IPS DF 6.9 (cell line): ENCODE measurements around the gene PDE6B.

Source experiments
- DNase-seq: peaks from one replicate; pipeline ENCODE4 v3.0.0-alpha.2; 2013; ENCODE audit warnings: low read depth, low spot score
- H3K27ac ChIP-seq: one replicate; pipeline ENCODE4 v1.5.1; 2013; ENCODE audit warnings: low read length, control low read depth
- H3K27me3 ChIP-seq: 2 replicates; pipeline ENCODE4 v1.6.1; 2013; ENCODE audit warnings: mild to moderate bottlenecking, low read length; ENCODE audit not compliant: control insufficient read depth, insufficient read depth
- H3K36me3 ChIP-seq: 2 replicates; pipeline ENCODE4 v1.6.1; 2013; ENCODE audit warnings: low read length; ENCODE audit not compliant: control insufficient read depth, insufficient read depth
- H3K4me1 ChIP-seq: 2 replicates; pipeline ENCODE4 v1.6.1; 2013; ENCODE audit warnings: low read length; ENCODE audit not compliant: control insufficient read depth, insufficient read depth
- H3K4me3 ChIP-seq: 2 replicates; pipeline ENCODE4 v1.5.1; 2013; ENCODE audit warnings: mild to moderate bottlenecking, low read length
- H3K9me3 ChIP-seq: 2 replicates; pipeline ENCODE4 v1.6.1; 2013; ENCODE audit warnings: low read length, inconsistent platforms; ENCODE audit not compliant: control insufficient read depth, insufficient read depth
- WGBS: extraction: QIAGEN DNeasy Blood & Tissue Kit; methylation state at CpG from one replicate; pipeline ENCODE4 v1.1.7; 2013; ENCODE audit warnings: mixed read lengths, missing lambda C conversion rate; ENCODE audit not compliant: insufficient read length, insufficient coverage; 5-methylcytosine and 5-hydroxymethylcytosine counted together

The PDE6B gene

DNA sequence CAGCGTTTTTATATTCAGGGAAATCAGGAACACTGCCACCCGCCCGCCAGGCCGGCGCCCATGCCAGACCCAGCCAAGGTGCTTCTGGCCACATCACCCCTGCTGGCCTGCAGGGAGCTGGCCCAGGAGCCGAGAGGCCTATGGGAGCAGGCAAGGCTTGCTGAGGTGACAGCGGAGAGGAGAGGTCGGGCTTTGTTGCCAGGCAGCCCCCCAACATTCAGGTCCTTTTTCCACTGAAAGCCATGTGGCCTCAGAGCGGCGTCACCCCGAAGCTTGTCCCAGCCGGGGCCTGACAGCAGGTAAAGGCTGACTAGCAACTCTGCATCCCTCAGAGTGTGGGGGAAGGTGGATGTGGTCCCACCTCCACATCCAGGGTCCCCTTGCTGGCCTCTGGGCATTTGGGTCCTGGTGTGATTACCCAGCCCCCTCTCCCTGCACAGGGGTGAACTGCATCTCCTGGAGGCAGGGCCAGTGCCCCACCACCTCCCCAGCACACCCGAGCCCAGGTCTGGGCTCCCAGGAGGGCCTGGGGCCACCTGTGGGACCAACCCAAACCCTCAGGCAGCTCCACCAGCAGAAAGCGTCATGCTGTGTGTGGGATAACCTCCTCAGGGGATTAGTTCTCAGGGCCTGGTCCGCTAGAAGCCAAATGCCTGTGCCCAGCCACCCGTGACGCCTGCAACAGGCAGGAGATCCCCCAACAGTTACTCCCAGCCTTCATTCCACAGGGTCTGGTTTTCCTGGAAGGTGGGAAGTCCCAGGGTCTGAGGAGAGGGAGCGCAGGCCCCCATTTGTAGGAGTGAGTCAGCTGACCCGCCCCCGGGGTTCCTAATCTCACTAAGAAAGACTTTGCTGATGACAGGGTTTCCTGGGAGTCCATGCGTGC, at the start of gene PDE6B:
Gene PDE6B (plus strand): TSS at position 869 of the 886 bp plus-strand sequence. CDS start 54 bp downstream, outside the sequence.
- H3K36me3 ChIP-seq, result no peaks in the 10 kb centered on the region
- H3K9me3 ChIP-seq, result no peaks in the 10 kb centered on the region
- H3K4me1 ChIP-seq, result peaks cover 11% of the 10 kb centered on the region
- H3K4me3 ChIP-seq, result no peak within 1 kb of the TSS
- WGBS, result no CpG with 5 or more reads among the region's 21 CpGs
- DNase-seq, result no peak
- no peak within 1 kb of the TSS for H3K27ac ChIP-seq
- H3K27me3 ChIP-seq, result no peaks in the 10 kb centered on the region

DNA sequence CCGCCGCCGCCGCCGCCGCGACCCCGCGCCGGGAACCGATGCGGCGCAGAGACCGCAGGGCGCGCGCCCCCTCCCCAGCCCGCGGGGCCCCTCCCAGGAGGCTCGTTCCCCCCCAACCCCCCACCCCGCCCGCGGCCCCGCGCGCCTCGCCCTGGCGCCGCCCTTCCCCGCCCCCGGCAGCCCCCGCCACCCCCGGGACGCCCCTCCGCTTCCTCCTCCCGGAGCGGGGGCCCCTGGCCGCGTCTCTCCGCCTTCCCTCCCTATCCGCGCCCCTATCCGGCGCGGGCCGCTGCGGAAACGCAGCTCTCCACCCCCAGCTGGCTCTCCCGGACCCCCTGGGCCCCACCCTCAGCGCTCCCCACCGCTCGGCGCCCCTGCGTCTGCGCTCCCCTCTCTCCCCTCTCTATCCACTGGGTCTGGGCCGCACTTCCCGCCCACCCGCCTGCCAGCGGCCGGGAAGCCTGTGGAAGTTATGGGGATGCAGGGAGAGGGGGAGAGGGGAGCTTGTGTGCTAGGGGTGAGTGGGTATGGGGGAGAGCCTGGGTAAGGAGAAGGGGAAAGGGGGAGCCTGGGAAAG, 49.0 kb upstream of the PDE6B start, which contains the start of gene TMEM271:
Gene TMEM271 (minus strand): TSS at position 51 of the 577 bp plus-strand sequence. CDS start 233 bp downstream, outside the sequence.
- no peak within 1 kb of the TSS for H3K27ac ChIP-seq
- no CpG with 5 or more reads among the region's 60 CpGs for WGBS
- H3K9me3 ChIP-seq, result no peaks in the 10 kb centered on the region
- no peak for DNase-seq
- peak within 1 kb of the TSS; percentile 46; the same call in 1 of the 2 replicates for H3K4me3 ChIP-seq
- peaks cover 48% of the 10 kb centered on the region for H3K27me3 ChIP-seq
- no peaks in the 10 kb centered on the region for H3K36me3 ChIP-seq
- peaks cover 6% of the 10 kb centered on the region for H3K4me1 ChIP-seq

DNA sequence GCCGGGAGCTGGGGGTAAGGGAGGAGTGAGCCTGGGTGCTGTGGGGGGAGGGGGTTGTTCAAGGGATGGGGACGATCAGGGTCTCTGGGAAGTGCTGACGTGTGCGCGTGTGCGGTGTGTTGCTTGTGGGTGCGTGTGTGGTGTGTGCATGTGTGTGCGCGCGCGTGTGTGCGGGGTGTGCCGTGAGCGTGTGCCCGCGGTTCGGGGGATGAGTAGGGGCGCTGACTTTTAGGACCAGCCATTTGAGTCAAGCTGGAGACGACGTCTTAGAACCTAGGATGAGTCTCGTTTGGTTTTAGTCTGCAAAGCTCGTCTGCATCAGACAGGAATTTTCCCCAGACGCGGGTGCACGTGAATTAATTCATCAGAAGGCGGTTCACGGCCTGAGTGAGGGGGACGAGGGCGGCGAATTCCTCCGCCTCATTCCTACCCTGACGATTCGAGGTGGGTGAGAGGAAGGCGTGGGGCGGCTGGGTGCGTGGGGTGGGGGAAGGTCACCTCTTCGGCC, 48.3 kb upstream of the PDE6B start:
- no peak overlapping the region for H3K27ac ChIP-seq
- H3K4me1 ChIP-seq, result peaks cover 6% of the 10 kb centered on the region
- no peak for DNase-seq
- H3K36me3 ChIP-seq, result no peaks in the 10 kb centered on the region
- peaks cover 48% of the 10 kb centered on the region for H3K27me3 ChIP-seq
- H3K9me3 ChIP-seq, result no peaks in the 10 kb centered on the region
- H3K4me3 ChIP-seq, result peak overlapping the region; percentile 40; the same call in 1 of the 2 replicates
- WGBS, result no CpG with 5 or more reads among the region's 37 CpGs

DNA sequence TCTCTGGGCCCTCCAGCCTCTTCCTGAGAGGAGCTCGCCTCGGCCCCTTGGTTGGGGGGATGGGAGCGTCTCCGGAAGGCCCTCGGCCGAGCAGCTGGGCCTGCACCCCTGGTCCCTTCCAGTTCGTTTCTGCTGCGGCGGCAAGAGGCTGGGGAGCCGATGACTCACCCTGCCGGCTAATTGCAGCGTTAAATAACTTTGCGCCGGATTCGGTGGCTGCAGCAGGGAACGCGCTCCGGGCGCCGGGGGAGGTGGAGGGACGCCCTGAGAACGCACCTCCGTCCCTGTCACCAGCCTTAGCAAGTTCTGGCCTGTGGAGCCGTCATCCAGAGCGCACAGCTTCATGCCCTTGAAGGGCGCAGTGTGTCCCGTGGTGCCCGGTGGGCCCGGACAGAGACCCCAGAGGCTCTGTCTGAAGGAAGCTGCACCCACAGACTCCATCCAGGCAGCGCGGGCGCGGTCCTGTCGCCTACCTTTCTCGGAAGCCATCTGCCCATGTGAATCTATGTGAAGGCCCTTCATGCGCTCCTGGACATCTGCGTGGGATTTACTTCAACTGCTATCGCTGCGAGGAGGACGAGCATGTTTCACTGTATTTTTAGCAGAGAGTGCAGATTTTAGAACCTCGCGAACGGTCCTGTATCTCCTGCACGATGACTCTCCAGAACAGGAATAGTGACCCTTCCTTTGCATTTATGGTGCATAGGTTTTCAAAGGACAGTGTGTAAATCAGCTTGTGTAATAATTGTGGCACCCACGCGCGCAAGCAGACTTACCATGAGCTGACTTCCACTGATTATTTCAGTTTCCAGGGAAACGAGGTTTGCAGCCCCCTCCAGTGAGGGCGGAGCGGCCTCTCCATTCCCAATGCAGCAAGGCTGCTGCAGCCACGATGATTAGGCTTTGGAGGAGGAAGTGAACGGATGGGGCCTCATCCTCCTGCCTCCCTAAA, 47.6 kb upstream of the PDE6B start:
- no peaks in the 10 kb centered on the region for H3K36me3 ChIP-seq
- peaks cover 6% of the 10 kb centered on the region for H3K4me1 ChIP-seq
- no peak overlapping the region for H3K27ac ChIP-seq
- peaks cover 46% of the 10 kb centered on the region for H3K27me3 ChIP-seq
- no peak for DNase-seq
- H3K9me3 ChIP-seq, result no peaks in the 10 kb centered on the region
- peak overlapping the region; percentile 40; the same call in 1 of the 2 replicates for H3K4me3 ChIP-seq
- WGBS, result no CpG with 5 or more reads among the region's 52 CpGs

DNA sequence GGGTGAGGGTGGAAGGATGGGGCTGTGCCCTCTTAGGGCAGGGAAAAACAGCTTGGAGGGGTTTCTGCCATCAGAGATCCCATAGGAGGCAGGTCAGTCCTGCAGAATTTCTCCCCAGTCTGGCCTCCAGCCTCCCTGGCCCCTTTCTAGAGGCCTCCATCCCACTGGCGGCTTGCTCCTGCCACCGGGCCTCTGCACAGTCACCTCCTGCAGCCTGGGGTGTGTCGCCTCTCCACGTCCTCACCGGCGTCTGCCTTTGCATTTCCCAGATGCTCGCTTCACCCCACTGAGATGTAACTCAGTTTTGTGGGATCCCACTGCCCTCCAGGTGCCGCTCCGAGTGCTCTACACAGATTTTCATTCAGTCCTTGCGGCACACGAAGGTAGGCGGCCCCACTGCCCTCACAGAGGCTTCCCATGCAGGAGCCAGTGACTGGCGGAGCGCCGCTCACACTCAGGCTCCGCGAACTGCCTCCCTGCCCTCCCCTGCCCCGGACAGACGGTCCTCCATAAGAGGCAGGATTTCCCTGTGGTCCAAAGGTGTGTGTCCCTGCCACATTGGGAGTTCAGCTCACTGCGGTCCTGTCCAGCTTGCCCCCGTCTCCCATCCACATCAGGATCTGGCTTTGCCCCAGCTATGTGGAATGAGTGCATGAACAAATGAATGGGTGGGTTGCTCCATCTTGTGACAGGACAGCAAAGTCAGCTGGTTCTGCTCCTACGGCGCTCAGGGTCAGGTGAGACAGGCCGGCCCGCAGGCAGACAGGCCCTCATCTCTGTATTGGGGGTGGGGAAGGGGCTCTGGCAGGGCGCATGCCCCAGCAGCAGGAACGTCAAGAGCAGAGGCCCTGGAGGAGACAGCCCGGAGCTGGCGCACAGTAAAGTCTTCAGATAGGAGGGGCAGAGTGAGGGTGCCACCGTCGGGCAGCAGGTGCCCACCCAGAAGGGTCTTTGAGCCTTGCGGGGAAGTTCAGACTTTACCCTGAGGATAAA, 46.6 kb upstream of the PDE6B start:
- Histone ChIP-seq H3K9me3 (no peaks in the 10 kb centered on the region), H3K4me1 (peaks cover 6% of the 10 kb centered on the region), H3K4me3 (no peak overlapping the region), H3K27me3 (peaks cover 37% of the 10 kb centered on the region), H3K27ac (no peak overlapping the region), H3K36me3 (no peaks in the 10 kb centered on the region)
- DNase-seq, result no peak
- WGBS, result no CpG with 5 or more reads among the region's 32 CpGs

DNA sequence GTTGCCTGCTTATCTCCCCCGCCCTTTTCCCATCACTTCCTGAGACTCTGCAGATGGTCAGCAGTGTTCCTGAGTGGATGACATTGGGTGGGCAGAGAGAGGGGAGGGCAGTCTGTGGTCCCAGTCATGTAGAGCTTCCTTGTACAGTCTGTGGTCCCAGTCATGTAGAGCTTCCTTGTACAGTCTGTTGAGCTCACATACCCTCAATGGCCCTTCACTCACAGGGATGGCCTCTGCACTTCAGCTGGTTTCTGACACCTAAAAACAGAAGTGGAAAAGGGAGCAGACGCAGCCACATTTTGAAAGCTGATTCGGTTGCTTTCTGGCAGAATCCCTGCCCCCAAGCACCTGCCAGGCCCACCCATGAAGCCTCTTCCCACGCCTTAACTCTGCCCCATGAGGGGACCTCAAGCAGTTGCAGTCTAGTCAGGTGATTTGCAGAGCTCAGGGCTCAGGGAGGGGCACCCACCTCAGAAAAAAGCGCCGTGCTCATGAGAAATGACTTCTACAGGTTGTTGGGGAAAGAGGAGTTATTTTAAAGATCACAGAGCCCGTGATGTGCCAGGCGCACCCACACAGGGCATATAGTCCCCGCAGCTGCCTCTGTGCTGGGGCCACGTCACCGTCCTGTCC, 45.7 kb upstream of the PDE6B start:
- Histone ChIP-seq H3K27me3 (peaks cover 29% of the 10 kb centered on the region), H3K4me3 (no peak overlapping the region), H3K9me3 (no peaks in the 10 kb centered on the region), H3K27ac (no peak overlapping the region), H3K36me3 (no peaks in the 10 kb centered on the region), H3K4me1 (peaks cover 6% of the 10 kb centered on the region)
- DNase-seq, result no peak
- no CpG with 5 or more reads among the region's 11 CpGs for WGBS

DNA sequence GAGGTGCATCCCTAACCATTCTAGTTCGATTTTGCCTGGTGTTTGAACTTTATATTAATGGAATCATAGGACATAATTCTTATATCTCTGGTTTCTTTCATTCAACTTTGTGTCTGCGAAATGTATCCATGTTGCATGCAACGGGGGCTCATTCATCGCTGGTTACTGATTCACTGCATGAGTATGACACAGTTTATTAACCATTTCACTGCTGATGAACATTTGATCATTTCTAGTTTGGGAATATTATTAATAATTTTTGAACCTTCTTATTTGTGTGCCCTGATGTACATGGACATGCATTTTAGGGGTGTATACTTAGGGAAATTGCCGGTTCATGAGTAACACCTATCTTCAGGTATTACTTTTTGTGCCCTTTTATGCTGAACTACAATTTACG, 44.2 kb upstream of the PDE6B start:
- DNase-seq, result no peak
- Histone ChIP-seq H3K27me3 (peaks cover 25% of the 10 kb centered on the region), H3K4me3 (no peak overlapping the region), H3K4me1 (peaks cover 6% of the 10 kb centered on the region), H3K9me3 (no peaks in the 10 kb centered on the region), H3K27ac (no peak overlapping the region), H3K36me3 (no peaks in the 10 kb centered on the region)
- WGBS, result no CpG with 5 or more reads among the region's 6 CpGs

DNA sequence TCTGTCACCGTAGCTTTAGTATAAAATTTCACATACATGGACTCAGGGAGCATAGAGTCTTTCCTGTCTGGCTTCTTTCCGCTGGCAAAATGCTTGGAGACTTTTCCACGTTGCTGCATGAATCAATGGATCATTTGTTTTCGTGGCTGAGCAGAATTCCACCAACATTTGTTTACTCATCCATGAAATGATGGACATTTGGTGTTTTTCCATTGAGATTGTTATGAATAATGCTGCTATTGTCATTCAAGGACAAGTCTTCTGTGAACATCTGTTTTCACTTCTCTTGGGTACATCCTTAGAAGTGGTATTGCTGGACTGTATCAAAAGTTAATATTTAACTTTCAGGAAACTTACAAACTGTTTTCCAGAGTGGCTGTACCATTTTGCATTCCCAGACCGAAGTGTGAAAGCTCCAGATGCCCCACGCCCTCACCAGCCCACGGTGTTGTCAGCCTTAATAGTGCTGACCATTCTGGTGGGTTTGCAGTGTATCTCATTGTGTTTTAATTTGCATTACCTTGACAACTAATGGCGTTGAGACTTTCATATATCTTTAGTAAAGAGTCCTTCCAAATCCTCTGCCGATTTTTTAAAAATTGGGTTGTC, 43.5 kb upstream of the PDE6B start:
- no peaks in the 10 kb centered on the region for H3K9me3 ChIP-seq
- H3K27ac ChIP-seq, result no peak overlapping the region
- no CpG with 5 or more reads among the region's 9 CpGs for WGBS
- no peaks in the 10 kb centered on the region for H3K36me3 ChIP-seq
- peaks cover 25% of the 10 kb centered on the region for H3K27me3 ChIP-seq
- no peak for DNase-seq
- H3K4me3 ChIP-seq, result no peak overlapping the region
- H3K4me1 ChIP-seq, result peaks cover 6% of the 10 kb centered on the region

DNA sequence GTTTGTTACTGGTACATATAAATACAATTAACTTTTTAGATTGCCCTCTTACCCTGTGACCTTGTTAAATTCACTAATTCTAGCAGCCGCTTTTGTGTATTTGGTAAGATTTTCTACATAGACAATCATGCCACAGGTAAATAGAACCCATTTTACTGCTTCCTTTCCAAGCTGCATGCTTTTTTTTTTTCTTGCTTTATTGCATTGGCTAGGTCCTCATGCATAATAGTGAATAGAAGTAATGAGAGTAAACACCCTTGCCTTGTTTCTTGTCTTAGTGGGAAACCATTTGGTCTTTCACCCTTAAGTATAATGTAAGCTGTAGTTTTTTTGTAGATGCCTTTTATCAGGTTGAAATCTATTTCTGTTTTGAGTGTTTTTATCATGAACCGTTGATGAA, 41.6 kb upstream of the PDE6B start:
- H3K27me3 ChIP-seq, result peaks cover 9% of the 10 kb centered on the region
- DNase-seq, result no peak
- H3K4me3 ChIP-seq, result no peak overlapping the region
- no peaks in the 10 kb centered on the region for H3K36me3 ChIP-seq
- peaks cover 2% of the 10 kb centered on the region for H3K4me1 ChIP-seq
- no CpG with 5 or more reads among the region's 2 CpGs for WGBS
- no peak overlapping the region for H3K27ac ChIP-seq
- no peaks in the 10 kb centered on the region for H3K9me3 ChIP-seq
